GM19035 (cell line): ENCODE results near the gene SCNM1.
"Not testable (repeated sequence)": the region's sequence is repeated elsewhere in the genome, so short reads cannot be mapped to it uniquely, and the experiment has no call there.

ENCODE experiments used
- ATAC-seq: cut with Tn5 transposase; IDR thresholded peaks from one replicate; pipeline ENCODE4 v1.9.1; 2021; ENCODE audit not compliant: unreplicated experiment

Gene SCNM1

DNA sequence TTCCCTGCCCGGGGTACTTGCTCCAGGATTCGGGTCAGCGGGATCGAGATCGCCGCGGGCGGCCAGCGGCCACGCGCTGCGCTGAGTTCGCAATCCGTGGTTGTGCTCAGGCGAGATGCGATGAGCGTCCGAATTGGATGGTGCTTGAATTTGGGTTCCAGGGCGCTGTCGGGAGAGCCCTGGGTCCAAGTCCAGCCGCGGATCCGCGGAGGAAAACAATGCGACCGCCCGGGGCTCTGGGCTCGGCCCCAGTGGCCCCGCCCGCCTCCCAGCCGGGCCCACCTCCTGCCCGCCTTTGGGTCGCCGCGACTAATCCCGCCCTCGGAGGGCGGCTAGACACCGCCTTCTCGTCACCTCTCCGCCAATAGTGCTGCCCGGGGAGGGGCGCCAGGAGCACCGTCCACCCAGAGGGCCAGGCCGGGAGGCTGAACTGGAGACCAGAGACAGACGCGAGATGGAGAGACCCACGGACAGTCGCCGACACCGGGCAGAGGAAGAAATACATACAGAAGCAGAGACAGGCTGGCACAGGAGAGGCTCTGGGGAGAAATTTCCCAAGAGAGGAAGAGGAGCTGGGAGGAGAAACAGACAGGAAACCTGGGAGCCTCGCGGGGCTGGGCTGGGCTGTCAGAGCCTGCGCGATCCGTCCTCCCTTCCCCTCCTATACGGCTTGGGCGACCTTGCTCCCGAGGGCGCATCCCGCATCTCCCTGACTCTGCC lies 19.4 kb upstream of the SCNM1 start, which contains the start of gene SEMA6C:
SEMA6C (minus strand) TSS at position 220 of the 720 bp plus-strand sequence. CDS start 4,010 bp downstream, outside the sequence.
- peak; percentile 99 for ATAC-seq

DNA sequence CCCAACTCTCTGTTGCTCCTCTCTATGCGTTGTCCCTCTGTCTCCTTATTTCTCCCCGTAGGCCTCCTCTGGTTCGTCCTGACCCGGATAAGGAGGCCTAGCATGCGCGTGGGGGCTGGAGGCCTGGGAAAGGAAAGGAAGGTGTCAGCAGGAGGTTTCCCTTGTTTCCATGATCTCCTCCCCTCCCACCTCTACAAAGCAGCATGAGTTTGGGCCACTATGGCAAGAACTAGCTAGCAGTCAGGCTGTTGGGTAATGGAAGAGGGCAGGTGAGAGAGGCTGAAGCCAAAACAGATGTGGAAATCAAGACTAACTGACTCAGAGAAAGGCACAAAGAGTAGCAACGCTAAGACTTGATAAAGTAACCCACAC lies 18.8 kb upstream of the SCNM1 start:
- no peak for ATAC-seq

DNA sequence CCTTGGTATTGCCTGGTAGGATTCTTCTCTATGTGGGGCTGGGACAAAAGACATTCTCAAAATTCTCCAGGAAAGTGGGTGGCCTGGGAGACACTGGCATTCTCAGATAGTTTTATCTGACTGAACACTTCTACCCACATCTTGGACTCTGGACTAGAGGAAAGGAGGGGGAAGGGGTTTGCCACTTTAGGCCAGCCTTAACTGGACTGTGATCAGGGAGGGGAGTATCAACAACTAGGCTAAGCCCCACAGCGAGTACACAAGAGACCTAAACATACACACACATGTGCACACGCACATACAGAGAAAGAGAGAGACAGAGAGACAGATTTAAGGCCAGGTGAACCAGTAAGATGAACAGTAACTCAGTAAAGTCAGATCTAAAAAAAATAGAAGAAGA lies 18.3 kb upstream of the SCNM1 start:
- no peak for ATAC-seq

DNA sequence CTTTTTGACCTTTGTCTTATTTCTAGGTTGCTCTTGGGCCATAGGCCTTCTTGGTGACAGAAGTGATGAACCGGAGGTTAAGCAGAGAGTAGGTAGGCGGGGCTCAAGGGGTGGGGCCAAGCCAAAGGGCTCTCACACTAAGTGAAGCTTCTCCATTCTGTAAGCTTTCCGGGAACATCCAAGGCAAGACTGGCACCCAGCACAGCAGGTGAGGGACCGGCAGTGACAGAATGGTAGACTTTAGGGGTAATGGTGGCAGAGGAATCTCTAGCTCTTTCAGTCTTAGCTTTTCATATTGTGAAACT lies 9.5 kb upstream of the SCNM1 start, which contains the start of gene TNFAIP8L2:
TNFAIP8L2 (plus strand) TSS at position 135 of the 305 bp plus-strand sequence. CDS start 2,049 bp downstream, outside the sequence.
- peak; percentile 72 for ATAC-seq

DNA sequence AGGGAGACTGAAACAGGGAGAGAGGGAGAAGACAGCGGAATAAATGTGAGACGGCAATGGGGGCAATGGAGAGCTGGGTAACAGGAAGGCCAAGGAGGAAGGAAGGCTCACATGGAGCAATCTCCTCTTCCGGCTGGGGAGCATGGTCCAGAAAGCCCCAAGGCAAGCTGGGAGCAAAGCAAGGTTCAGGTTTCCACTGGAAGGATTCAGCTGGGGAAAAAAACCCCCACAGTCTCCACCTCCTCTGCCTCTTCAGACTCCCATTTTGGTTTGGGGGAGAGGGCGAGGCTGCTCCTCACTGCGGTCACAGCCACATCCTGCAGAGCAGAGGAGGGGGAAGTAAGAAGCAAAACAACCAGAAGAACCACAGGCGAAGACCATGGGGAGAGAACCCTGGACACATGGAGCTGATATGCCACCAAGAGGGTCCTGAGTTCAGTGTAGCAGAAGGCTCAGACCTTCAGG lies 8.8 kb upstream of the SCNM1 start:
- ATAC-seq = no peak

DNA sequence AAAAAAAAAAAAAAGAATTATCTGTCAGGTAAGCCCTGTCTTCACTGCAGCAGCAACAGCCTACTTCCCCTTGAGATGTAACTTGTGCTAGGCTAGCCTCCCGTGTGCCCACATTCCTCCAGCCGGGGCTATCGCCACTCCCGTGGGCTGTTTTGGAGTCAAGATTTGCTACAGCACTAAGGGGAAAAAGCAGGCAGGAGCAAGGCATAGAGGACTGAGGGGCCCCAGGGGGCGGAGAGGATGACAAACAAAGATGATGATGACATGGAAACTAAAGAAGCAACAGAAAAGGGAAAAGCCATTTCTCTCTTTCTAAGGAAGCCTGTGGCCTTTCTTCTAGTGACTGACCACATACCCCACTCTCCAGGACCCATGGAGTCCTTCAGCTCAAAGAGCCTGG lies 7.6 kb upstream of the SCNM1 start:
- ATAC-seq = no peak

DNA sequence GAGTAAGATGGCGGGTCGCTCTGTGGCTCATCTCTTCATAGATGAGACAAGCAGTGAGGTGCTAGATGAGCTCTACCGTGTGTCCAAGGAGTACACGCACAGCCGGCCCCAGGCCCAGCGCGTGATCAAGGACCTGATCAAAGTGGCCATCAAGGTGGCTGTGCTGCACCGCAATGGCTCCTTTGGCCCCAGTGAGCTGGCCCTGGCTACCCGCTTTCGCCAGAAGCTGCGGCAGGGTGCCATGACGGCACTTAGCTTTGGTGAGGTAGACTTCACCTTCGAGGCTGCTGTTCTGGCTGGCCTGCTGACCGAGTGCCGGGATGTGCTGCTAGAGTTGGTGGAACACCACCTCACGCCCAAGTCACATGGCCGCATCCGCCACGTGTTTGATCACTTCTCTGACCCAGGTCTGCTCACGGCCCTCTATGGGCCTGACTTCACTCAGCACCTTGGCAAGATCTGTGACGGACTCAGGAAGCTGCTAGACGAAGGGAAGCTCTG lies 7.1 kb upstream of the SCNM1 start:
- no peak for ATAC-seq

DNA sequence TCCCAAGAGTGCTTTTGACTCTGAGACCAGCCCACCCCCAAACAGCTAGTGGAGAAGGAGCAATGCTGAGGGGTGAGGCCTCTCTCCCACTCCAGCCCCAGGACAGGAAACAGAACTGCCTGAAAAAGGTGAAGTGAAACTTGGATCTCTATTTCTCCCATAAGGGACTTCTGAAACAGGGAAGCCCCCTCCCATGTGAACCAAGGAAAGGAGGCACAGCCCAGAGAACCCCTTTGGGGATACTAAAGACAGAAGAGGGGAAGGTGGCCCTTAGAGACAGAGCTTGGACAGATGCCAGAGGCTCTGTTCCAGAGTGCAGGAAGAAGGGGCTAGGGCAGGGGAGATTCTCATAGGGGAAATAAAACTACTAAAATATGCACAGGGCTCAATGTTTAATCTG lies 6.6 kb upstream of the SCNM1 start:
- ATAC-seq = no peak

DNA sequence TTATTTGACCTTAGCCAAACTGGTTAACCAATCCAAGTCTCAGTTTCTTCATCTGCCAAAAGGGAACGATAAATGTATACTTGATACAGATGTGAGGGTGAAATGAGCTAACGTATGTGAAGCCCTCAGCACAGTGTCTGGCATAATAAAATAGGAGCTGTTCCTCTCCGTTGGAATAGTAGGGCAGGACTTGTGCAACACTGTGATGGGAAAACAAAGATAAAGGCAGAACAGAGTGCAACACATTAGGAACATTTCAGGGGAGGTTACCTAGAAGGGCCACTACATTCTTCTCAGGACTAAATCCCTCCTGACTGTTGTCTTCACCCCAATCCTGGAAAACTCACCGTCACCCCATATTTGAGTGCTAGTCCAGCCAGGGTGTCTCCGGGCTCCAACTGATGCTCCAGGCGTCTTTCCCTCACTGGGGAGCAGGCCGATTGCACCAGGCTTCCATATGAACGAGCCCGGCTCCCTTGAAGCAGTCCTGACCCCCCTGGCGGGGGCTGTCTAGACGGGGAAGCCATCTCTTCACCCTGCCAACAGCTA lies 1.1 kb upstream of the SCNM1 start:
- no peak for ATAC-seq

DNA sequence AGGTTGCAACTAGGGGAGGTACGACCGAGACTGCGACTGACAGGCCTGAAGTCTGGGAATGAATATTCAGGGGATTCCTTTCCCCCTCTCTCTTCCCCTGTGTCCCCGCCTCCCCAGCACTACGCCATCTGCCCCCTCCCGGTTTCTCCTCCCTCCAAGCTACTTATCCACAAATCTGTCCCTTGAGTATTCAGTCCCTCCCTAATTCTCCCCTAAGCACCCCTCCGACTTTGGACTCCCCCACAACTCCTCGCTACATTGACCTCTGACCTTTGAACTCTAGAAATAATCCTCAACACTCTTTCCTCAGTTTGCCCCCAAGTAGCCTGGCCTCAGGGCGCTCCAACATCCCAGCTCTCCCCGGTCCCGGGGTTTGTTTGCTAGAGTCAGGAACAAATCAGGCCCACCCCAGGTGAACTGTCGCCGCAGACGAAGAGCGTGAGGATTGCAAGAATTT lies 635 bp upstream of the SCNM1 start:
- ATAC-seq = no peak

DNA sequence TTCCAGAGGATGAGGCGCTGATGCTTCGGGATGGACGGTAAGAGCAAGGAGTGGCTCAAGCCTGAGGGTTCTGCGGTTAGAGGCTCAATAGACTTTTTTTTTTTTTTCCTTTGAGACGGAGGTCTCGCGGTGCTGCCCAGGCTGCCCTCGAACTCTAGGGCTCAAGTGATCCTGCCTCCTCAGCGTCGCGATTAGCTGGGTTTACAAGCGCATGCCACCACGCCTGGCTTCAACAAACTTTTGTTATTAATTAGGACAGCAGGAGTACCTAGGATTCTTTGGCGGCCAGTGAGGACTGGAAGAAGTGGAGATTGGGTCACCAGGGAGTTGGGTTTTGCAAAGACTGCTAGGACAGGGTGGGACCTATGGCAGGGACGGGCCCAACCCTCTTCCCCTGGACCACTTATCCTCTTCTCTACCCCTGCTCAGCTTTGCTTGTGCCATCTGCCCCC lies 587 bp downstream of the SCNM1 start:
- peak; percentile 6 for ATAC-seq

DNA sequence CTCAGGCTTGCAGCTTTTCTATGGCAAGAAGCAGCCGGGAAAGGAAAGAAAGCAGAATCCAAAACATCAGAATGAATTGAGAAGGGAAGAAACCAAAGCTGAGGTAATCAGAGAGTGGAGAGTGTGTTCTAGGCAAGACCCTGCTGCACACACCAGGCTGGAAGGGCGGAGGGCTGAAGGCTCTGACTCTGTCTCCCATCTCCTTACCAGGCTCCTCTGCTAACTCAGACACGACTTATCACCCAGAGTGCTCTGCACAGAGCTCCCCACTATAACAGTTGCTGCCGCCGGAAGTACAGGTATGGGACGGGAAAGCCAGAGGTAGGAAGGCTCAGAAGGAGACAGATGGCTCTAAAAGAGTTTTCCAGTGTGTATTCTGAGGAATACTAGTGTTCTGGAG lies 1.2 kb downstream of the SCNM1 start:
- no peak for ATAC-seq

DNA sequence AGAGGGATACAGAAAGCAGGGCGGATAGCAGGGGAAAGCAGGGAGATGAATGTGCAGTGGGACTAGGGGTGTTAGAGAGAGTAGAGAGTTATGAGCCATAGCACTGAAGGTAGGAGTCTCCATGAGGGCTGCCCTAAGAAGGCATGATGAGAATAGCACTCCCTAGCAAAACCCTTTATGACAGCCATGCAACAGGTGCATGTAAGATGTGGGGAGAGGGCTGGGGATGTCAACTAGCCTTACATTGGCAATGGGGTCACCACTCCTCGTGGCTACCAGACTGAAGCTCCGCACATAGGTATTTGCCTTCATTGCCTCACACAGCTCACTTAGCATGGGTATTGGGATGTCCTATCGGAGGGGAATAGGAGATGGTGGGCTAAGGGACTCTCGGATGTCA lies 5.2 kb downstream of the SCNM1 start:
- no peak for ATAC-seq

DNA sequence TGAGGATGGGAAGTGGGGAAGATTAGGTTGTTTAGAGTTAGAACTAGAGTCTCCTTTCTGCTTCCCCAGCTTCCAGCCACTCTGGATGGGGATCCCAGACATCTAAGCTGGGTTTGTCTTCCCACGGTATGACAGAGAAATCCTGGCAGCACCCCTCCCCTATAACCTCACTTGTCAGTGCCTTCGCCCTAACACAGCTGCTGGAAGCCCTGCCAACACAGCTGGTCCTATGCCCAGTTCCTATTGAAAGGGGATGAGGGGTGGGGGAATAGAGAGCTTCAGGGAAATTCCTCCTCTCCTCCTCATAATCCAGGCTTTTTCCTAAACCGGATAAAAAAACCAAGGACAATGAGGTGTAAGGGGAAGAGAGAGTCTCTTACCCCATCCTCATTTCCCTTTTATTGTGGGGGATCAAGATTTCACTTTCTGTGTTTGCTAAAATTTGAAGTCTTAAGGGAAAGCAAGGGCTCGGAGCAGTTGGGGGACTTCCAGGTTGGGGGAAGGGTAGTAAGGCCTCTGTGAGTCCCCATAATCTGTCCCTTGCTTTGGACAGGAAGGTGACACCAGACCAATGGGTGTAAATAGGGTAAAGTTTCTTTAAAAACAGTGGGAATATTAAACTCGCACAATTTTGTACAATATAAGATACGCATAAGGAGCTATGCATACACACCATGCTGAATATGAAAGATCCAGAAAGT lies 9.2 kb downstream of the SCNM1 start:
- ATAC-seq = no peak

DNA sequence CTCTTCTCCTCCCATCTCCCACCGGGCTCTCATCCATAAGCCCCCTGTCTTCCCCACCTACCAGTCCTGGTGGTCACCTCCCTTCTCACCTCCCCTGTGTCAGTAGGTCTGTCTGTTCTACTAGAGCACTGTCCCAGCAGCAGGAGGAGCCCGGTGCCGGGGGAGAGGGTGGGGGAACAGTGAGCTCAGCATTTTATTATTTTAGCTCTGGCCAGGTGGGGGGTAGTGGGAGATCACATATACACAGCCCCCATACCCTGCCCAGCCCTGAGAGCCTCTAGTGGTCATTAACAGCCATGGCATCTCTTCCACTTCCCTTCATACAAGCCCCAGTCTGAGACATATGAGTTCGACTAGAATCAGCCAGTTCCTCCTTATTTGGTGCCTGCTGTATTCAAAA lies 9.9 kb downstream of the SCNM1 start, which contains the start of gene TMOD4:
TMOD4 (minus strand) TSS at position 119 of the 400 bp plus-strand sequence. CDS start 1,106 bp downstream, outside the sequence.
- no peak for ATAC-seq

DNA sequence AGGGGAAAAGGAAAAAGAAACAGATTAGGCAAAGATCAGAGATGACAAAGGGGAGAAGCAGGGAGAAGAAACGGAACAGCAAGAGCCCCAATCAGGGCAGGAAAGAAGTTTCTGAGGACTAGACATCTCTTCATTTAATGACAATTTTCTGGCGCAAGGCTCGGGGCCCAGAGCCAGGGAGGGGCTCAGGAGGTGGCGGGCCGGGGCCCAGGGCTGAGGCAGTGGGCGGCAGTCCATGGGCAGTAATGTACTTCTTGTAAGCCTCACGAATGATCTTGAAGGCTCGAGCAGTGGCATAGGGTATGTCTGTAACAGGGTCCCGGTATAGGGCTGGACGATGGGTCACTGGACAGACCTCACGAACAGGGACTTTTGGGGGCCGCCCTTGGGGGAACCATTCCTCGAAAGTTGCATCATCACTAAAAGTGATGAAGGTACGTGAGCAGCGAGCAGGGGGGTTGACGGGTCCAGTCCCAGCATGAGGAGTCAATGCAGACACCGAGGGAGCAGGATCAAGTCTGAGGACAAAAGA lies 10.6 kb downstream of the SCNM1 start:
- ATAC-seq = no peak

DNA sequence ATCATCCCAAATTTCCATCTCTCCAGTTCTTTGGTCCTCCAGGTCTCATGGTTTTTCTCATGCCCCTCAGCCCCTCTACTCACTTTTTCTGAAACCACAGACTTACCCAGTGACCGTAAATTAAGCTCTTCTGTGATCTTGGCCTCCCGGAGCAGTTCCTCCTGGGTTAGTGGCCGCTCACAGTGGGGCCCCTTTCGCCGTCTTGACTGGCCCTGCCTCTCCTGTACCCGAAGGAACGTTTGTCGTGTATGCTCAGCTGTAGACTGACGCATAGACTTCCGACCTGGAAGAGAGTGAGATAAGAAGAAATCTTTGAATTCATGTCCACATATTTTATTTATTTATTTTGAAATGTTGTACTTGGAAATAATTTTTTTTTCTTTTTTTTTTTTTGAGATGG lies 18.3 kb downstream of the SCNM1 start:
- no peak for ATAC-seq

DNA sequence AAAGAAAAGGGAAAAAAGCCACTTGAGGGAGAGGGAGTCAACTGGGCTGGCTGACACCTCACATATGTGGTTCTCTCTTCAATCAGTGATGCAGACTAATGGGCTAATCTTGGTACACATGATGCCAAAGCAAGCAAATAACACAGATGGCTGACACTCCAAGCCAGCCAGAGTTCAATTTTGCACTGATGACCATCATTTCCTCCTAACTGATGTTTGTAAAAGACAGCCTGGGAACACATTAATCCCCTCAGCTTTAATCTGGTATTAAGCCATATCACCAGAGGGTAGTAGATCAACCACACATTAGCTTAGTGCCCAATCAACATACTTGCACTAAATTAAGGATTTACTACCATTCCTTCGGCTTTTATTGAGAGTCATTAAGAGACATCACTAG lies 21.3 kb downstream of the SCNM1 start:
- ATAC-seq = no peak

DNA sequence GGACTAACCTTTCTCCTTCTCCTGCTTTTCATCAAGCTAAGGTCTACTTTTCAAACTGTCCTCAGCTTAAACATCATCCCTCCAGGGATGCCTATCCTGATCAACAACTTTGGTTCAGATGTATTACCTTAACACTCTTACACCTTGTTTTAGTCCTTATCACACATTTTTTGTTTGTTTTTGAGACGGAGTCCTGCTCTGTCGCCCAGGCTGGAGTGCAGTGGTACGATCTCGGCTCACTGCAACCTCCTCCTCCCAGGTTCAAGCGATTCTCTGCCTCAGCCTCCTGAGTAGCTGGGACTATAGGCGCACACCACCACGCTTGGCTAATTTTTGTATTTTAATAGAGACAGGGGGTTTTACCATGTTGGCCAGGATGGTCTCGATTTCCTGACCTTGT lies 22.7 kb downstream of the SCNM1 start:
- ATAC-seq = not testable (repeated sequence)

DNA sequence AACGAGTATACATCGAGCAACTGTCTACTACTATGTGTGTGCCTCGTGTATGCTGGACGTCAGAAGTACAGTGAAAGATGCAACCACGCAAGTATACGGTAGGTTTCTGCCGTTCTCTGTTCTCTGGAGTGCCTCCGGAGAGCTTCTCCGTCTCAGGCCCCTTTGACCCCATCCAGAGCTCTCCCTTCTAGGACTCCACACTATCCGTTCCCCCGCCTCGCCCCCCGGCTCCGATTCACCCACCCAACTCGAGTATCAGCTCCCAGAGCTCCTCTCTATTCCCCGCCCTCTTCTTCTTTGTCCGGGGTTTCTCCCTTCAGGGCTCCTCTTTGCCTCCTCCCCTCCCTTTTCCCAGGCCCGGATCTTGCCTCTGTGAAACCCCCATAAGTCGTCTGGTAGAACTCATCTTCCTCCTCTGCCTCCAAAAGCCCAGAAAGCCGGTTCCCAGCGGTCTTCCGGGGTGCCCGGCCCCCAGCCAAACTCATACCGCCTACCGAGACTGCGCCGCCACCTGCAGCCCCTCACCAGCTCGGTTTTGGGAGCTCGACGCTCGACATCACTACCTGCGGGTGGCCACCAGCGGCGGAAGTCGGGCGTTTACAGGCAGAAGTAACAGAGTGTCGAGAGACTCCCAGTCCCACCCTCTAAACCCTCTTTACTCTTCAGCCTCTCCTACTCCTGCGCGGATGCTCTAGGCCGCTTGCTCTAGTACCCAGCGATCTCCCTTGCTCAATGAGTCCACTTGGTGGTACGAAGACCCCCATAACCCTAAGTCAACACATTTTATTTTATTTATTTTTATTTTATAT lies 23.9 kb downstream of the SCNM1 start, which contains the start of gene VPS72:
VPS72 (minus strand) TSS at position 561 of the 809 bp plus-strand sequence; CDS start at position 485, 76 bp downstream.
- peak; percentile 87 for ATAC-seq
